ENCODE measurements around the gene DLL4. TPM values are rescaled to one million over a fixed set of nuclear protein-coding genes. Genes with fewer than 3 reads are reported as not detected.

DLL4 gene
- total RNA-seq, 1 donor from 2014 or later, result 11.5 TPM

DNA sequence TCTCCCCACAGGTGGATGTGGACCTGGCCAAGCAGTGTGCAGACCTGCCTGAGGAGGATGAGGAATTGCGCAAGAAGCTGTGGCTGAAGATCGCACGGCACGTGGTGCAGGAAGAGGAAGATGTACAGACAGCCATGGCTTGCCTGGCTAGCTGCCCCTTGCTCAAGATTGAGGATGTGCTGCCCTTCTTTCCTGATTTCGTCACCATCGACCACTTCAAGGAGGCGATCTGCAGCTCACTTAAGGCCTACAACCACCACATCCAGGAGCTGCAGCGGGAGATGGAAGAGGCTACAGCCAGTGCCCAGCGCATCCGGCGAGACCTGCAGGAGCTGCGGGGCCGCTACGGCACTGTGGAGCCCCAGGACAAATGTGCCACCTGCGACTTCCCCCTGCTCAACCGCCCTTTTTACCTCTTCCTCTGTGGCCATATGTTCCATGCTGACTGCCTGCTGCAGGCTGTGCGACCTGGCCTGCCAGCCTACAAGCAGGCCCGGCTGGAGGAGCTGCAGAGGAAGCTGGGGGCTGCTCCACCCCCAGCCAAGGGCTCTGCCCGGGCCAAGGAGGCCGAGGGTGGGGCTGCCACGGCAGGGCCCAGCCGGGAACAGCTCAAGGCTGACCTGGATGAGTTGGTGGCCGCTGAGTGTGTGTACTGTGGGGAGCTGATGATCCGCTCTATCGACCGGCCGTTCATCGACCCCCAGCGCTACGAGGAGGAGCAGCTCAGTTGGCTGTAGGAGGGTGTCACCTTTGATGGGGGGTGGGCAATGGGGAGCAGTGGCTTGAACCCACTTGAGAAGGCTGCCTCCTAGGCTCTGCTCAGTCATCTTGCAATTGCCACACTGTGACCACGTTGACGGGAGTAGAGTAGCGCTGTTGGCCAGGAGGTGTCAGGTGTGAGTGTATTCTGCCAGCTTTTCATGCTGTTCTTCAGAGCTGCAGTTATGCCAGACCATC lies 26.3 kb upstream of the DLL4 start:
- intact Hi-C loops (cut with DNase I), result no loop called here
- peak; percentile 92 for DNase-seq (ENCODE audit: low spot score)

DNA sequence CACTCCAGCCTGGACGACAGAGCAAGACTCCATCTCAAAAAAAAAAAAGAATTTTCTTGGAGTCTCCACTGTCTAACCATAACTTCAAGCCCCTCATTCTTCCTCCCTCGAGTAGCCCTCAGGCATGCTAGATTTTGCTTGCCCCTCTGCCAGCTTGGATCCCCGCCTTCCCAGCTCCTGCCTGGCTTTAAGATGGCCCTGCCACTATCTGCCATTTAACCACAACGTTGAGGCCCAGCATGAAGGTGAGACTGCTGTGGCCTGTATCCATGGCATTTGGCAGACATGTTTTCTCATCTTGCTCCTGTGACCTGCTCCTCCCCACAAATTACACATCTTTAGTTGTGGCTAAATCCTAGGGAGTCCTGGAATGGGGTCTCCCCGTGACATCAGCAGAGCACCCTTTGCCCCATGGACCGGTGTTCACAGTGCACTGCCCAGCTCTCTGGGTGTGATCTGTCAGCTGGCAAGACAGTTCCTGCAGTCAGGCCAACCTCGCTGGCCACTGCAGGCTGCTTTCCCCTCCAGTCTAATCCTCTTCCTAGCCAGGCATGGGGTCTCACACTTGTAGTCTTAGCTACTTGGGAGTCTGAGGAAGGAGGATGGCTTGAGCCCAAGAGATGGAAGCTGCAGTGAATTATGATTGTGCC lies 24.5 kb upstream of the DLL4 start:
- intact Hi-C loops (cut with DNase I), result loop anchor here (5.0 kb wide), 3 partner anchors 53 to 278 kb away; partner anchors contain the start of gene INO80
- DNase-seq (ENCODE audit: low spot score), result no peak

DNA sequence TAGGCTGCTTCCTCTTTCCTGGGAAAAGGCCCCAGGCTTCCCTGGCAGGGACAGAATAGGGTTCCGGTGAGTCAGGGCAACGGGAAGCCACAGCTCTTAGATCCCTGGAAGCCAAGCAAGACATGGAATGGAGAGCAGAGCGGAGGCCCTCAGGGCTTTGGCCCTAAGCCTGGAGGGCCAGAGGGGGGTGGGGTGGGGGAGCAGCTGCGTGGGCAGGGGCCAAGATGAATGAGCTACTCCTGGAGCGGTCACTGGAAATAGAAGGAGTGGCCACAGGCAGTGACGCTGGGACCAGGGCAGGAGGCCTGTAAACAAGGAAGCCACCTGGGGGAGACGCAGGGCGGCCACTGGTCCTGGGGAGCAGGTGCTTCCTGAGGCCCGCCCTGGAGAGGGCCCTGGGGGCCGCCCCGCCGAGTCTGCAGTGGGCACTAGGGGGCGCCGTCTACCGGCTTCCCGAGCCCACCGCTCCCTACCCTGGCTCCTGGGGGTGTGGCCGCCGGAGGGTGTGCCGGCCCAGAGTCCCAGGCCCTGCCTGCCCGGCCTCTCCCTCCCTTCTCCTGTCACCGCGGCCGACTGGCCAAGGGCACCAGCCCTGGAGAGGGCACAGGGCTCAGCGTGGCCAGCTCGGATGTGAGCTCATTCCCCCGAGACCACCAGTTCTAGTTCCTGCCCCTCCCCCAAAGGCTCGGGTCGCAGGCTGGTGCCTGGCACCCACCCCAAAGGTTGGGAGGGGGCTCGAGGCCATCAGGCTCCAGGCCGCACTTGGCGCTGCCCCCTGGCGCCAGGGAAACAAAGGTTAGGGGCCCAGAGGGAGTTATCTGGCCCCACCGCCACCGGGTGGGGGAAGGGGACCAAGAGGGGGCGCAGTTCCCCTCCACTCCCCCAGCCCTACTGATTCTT lies 22.8 kb upstream of the DLL4 start:
- intact Hi-C loops (cut with DNase I), result loop anchor here (1.0 to 5.0 kb wide), 5 partner anchors 22 to 276 kb away; partner anchors contain the start of genes DLL4 and INO80
- DNase-seq (ENCODE audit: low spot score), result peak; percentile 94

DNA sequence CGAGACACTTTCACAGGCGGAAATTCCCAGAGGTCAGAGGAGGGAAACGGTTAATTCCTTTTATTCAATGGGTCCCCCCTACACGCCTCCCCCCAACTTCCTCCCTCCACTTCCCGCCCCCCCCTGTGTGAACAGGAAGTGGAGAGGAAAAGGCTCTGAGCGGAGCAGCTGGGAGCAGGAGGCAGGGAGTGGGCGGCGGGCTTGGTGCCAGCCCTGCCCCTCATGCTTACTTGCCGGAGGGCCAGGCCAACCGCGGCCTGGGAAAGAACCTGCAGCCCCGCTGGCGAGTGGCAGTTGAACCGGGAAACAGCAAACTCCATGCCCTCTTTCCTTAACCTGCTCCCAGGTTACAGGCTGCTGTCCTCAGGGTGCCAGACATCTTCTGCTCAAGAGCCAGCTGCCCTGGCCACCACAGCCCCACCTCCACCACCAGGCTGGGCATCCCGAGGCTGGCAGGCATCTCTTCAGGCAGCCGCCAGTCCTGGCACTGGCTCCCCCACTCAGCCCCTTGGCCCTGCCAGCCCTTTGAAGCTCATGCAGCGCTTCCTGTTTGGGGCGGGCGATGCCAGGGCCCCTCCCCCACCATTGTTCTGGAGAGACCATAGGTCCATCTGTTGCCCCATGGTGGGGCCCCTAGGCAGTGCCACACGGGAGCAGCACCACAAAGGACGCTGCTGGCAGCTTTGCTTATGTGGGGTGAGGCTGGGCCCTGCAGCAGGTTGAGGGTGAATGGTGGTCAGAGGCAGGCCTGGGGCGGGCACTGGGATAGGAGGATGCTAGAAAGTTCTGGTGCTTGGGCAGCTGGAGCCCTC lies 21.9 kb upstream of the DLL4 start:
- DNase-seq (ENCODE audit: low spot score), result peak; percentile 87
- intact Hi-C loops (cut with DNase I), result loop anchor here (1.0 to 5.0 kb wide), 6 partner anchors 22 to 275 kb away; partner anchors contain the start of genes DLL4 and INO80

DNA sequence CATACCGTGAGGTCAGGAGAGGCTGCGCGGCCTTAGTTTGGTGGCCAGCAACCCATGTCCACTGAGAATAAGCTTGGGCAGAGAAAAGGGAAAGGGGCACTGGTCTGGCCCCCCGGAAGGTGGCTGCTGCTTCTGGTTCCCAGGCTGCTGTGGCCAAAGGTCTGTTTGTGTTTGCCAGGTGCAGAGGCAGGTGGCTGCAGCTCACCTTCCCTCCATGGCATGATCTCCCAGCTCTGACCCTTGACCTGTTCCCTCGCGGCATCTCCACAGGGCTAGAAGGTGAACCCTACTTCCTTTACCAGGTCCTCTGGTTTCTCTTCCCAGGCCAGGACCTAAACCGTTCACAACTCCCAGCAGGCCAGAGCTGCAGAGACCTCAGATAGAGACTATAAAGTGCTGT lies 21.0 kb upstream of the DLL4 start:
- no peak for DNase-seq (ENCODE audit: low spot score)
- intact Hi-C loops (cut with DNase I), result loop anchor here (5.0 kb wide), 3 partner anchors 49 to 274 kb away; partner anchors contain the start of gene INO80

DNA sequence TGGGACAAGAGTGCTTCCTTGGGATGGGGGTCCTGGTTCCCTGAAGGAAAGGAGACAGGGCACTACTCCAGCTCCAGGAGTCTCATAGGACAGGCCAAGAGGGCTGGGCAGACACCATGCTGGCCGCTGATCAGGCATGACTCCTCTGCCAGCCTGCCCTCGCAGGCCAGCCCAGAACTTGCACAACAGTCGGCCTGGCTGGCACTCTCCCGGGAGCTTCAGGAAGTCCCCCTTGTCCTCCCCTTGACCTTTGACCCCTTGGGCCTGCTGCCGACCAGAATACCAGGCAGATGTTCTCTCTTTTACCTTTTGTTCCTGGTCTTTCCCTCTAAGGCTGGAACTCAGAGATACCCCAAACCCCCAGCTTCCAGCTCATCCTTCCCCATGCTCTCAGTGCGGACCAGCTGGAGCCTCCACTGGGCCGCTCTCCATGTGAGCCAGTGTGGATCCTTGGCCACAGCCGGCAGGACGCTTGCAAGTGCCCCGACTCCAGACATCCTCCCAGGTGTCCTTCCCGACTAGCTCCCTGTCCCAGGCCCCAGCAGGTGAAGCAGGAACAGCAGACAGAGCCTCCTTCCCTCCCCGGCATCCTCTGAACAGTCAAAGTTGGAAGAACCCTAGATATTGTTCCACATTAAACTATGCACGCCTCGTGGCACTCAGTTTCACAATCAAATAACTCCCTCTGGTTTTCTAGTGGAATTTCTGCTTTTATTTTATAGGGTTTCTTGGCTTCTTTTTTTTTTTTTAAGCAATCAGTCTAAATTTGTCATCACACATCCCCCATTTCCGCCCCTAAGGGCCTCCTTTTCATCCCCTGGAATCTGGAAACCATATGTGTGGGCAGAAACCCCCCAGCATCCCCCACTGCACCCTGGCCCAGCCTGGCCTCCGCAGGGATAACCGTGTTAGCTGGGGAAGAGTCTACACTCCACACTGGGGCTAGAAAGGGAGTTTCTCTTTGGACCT lies 19.2 kb upstream of the DLL4 start:
- no peak for DNase-seq (ENCODE audit: low spot score)
- intact Hi-C loops (cut with DNase I), result loop anchor here (5.0 kb wide), 3 partner anchors 47 to 272 kb away; partner anchors contain the start of gene INO80

DNA sequence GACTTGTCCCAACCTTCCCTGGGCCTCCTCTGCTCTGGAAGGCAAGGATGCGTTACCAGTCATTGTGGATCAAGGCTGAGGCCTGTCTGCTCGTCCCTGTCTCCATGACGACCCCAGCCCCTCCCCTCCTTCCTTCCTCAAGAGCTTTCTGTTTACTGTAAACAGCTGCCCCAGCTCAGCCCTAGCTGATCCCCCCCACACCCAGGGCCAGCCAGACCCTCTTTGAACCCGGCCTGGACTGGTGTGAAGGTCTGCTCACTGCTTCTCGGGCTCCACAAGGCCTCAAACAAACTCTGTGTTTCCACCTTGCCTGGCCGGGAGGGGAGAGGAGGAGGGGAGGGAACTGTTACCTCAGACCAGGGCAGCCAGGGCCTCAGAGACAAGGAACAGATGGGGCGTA lies 18.0 kb upstream of the DLL4 start:
- intact Hi-C loops (cut with DNase I), result no loop called here
- no peak for DNase-seq (ENCODE audit: low spot score)

DNA sequence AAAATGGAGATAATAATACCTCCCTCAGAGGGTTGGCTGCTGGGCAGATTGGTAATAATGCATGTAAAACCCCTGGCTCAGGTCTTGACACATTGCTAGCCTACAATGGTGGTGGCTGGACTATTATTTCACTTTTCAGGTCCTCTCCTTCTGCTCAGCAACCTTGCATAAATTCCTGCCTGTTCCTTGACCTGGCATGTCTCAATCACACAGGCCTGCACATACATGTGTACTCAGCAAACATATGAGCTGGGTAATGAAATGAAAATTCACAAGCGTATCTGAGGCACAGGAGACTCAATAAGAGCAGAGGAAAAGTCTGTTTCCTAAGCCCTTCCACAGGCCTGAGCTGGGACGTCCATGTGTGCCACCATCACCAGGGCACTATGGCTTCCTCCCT lies 17.4 kb upstream of the DLL4 start:
- intact Hi-C loops (cut with DNase I), result no loop called here
- no peak for DNase-seq (ENCODE audit: low spot score)

DNA sequence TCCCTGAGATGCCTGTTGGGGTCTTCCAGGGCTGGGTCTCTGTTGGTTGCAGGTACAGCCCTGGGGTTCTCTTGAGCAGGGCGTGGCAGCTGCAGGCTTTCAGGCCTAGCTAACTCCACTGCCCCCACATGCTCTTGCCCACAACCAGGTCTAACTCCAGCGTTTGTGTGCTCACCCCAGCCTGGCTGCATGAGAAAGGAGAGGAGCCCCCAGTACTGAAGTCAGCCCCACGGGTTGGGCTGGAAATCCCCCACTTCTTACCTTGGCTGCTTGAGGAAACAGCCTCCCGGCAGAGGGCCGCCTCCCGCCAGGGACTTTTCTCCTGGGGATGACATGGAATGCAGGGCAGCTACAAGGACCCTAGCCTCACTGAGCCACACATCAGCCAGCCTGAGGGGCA lies 16.7 kb upstream of the DLL4 start:
- no peak for DNase-seq (ENCODE audit: low spot score)
- intact Hi-C loops (cut with DNase I), result no loop called here

DNA sequence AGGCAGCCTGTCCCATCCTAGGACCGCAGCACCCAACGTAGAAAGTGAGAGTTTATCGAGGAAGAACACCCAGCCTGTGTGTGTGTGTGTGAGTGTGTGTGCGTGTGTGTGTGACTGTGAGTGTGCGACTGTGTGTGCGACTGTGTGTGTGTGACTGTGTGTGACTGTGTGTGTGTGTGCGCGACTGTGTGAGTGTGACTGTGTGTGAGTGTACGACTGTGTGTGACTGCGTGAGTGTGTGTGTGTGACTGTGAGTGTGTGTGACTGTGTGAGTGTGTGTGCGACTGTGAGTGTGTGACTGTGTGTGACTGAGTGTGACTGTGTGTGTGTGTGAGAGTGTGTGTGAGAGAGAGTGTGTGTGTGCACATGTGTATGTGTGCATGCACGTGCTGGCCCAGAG lies 15.1 kb upstream of the DLL4 start:
- no peak for DNase-seq (ENCODE audit: low spot score)
- intact Hi-C loops (cut with DNase I), result no loop called here

DNA sequence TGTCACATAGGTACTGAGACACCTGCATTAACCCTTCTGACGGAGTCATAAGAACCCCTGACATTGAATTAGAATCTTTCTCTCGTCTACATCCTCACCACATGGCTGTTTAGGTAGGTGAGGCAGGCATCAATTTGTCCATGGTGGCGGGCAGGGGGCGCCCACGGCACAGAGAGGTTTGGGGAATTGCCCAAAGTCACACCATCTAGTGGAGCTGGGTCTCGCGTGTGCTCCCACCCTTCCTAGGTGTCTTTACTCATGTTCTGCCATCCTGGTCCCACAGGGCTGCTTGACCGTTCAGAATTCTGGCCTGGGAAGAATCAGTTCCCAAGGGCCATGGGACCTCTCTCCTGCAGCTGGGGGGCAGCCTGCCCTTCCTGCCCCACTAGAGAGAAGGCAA lies 14.7 kb upstream of the DLL4 start:
- intact Hi-C loops (cut with DNase I), result no loop called here
- no peak for DNase-seq (ENCODE audit: low spot score)

DNA sequence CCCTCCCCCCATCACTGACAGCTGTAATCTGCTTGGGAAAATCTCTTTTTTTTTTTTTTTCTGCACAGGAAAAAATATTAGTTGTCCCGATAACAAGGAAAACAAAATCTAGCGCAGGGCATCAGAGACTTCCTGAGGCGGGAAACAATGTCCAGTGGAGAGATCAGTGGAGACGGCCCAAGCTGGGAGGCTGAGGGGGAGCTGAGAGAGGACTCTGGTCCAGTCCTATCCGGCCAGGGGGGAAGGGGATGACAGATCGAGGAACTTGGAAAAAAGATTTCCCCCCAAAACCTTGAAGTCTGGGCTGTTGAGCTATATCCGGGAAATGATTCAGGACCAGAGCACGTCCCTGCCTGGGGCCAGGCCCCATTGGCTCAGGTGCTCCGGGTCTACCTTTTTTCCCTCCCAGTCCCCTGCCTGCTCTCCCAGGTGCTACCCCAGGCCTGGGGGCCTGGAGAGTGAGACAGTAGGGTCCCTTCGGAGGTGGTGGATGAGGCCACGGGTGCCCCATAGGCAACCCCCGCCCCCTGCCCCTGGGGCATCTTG lies 14.0 kb upstream of the DLL4 start:
- intact Hi-C loops (cut with DNase I), result no loop called here
- DNase-seq (ENCODE audit: low spot score), result no peak

DNA sequence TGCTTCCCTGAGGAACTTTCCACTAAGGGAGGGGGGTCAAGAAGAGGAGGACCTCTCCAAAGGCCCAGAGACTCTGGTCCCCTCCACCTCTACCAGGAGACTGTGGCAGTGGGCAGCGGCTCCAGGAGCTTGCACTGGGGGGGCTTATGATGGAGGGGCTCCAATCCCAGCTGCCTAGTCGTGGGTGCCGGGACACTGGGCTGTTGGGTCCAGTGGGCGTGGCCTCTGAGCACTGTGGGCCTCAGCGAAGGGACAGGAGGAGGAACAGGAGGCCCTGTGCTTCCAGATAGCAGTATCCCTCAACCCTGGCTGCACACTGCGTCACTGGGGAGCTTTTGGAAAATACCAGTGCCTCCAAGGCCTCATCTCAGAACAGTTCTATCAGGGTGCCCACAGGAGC lies 13.5 kb upstream of the DLL4 start:
- no peak for DNase-seq (ENCODE audit: low spot score)
- intact Hi-C loops (cut with DNase I), result no loop called here

DNA sequence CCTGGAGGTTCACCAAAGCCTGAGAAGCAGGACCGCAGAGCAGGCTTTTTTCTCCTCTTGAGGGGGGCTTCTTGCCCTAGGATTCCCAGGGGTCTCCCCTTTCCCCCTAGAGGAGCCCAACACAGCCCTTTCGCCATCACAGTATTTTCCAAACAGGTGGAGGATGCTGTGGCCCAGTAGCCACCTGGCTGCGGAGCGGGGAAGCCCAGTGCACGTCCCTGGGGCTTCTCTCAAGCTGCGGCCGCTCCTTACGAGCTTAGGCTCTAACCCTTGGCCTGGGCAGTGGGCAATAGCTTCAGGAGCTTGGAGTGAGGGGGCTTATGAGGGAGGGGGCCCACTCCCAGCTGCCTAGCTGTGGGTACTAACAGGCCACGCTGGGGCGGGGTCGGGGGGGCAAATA lies 11.6 kb upstream of the DLL4 start:
- no peak for DNase-seq (ENCODE audit: low spot score)
- intact Hi-C loops (cut with DNase I), result no loop called here

DNA sequence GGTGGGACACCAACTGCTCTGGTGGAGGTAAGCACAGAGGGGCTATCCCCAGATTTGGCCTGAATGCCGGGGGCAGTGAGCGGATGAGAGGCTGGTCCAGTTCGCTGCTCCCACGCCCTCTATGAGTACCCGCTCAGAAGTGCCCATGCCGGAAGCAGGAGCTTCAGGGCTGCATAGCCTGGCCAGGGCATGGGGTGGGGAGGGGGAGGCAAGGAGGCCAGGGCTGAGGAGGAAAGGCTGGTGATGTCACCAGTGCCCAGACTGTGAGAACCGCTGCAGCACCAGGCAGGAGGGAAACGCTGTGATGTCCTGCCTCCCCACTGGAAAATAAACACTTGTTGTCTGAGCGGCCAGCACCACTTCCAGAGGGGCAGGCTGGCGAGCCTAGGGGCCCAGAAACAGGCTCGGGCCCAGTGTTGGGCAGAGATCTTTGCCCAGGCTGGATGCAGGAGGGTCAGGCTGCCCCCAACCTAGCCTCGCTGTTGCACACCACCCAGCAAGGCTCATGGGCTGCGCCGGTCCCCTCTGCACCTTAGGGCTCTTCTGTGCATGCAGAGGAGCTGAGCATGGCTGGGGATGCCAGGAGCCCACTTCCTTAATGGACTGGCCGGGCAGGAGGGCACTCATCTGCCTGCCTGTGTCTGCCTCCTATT lies 10.9 kb upstream of the DLL4 start:
- DNase-seq (ENCODE audit: low spot score), result no peak
- intact Hi-C loops (cut with DNase I), result no loop called here

DNA sequence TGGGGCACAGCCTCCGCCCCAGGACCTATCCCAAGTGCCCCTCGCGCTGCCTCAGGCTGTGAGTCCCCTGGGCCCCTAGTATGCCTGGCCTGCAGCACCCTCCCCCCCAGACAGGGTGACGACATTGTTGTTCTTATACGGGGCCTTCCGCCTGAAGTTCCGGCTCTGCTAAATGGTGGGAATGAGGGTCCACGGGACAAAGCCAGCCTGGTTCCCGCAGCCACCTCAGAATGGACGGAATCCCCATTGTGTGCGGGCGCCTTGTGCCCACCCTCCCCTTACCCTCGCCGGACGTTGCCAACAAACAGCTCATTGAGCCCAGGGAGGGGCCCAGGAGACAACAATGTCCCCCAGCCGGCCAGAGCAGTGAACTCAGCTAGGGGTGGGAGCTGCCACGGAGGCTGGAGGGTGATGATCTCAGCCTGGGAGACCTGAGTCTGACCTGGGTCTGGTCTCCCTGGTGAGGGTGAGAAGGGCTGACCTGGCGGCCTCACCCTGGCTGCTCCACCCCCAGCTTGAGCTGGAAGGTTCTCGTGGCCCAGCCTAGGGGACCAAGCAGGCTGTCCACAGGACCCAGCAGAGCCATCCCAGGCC lies 10.2 kb upstream of the DLL4 start:
- DNase-seq (ENCODE audit: low spot score), result no peak
- intact Hi-C loops (cut with DNase I), result no loop called here

Measured in cardiac septum (tissue), 1 donor.